Ectodermal cell (in vitro differentiated cells): ENCODE data around the gene IFT20.
A peak's percentile ranks its signal among the peaks of the same experiment; 100 is the strongest.

ENCODE experiments used
- H3K27ac ChIP-seq: 2 replicates; pipeline ENCODE4 v1.7.0; 2013; ENCODE audit warnings: mild to moderate bottlenecking, low read depth, low read length; ENCODE audit not compliant: insufficient read depth, poor library complexity, severe bottlenecking
- H3K27me3 ChIP-seq: 2 replicates; pipeline ENCODE4 v1.7.0; 2013; ENCODE audit warnings: mild to moderate bottlenecking, low read length; ENCODE audit not compliant: insufficient read depth, control insufficient read depth, poor library complexity, severe bottlenecking
- H3K36me3 ChIP-seq: one replicate; pipeline ENCODE4 v1.7.0; 2013; ENCODE audit warnings: low read length; ENCODE audit not compliant: control insufficient read depth, insufficient read depth
- H3K4me1 ChIP-seq: one replicate; pipeline ENCODE4 v1.7.0; 2013; ENCODE audit warnings: low read length; ENCODE audit not compliant: control insufficient read depth, insufficient read depth
- H3K4me3 ChIP-seq: 2 replicates; pipeline ENCODE4 v1.7.0; 2013; ENCODE audit warnings: low read depth, low read length, control low read depth; ENCODE audit not compliant: insufficient read depth
- H3K9me3 ChIP-seq: 2 replicates; pipeline ENCODE4 v1.7.0; 2013; ENCODE audit warnings: mild to moderate bottlenecking, low read length, moderate library complexity; ENCODE audit not compliant: control insufficient read depth
- WGBS, 2 experiments: methylation state at CpG; one replicate each; pipeline ENCODE4 v1.1.7; 2013; ENCODE audit warnings: missing lambda C conversion rate in 2 of 2; 5-methylcytosine and 5-hydroxymethylcytosine counted together

IFT20 gene

GRCh38 chr17:28370744-28371103 lies 35.5 kb upstream of the IFT20 start:
- 88 to 96% methylated on average over 1 of the region's 1 CpG for WGBS, 2 experiments
- no peak overlapping the region for H3K4me3 ChIP-seq
- no peaks in the 10 kb centered on the region for H3K9me3 ChIP-seq
- H3K36me3 ChIP-seq, result no peaks in the 10 kb centered on the region
- peaks cover 13% of the 10 kb centered on the region for H3K4me1 ChIP-seq
- H3K27me3 ChIP-seq, result peaks cover 34% of the 10 kb centered on the region
- H3K27ac ChIP-seq, result peak overlapping the region; percentile 56

- peak within 1 kb of the TSS; percentile 56 for H3K27ac ChIP-seq
- peaks cover 34% of the 10 kb centered on the region for H3K27me3 ChIP-seq
- no peaks in the 10 kb centered on the region for H3K9me3 ChIP-seq
- peaks cover 13% of the 10 kb centered on the region for H3K4me1 ChIP-seq
- no peak within 1 kb of the TSS for H3K4me3 ChIP-seq
- H3K36me3 ChIP-seq, result no peaks in the 10 kb centered on the region
- WGBS, 2 experiments, result 50 to 55% methylated on average over 8 of the region's 8 CpGs
Observed at GRCh38 chr17:28370035-28370743, 34.9 kb upstream of the IFT20 start, which contains the start of gene VTN. Gene VTN, minus strand, starts transcription at chr17:28370307. Its CDS starts 104 bp downstream, at chr17:28370203.

- 83 to 87% methylated on average over 10 of the region's 10 CpGs for WGBS, 2 experiments
- no peaks in the 10 kb centered on the region for H3K36me3 ChIP-seq
- peaks cover 13% of the 10 kb centered on the region for H3K4me1 ChIP-seq
- H3K9me3 ChIP-seq, result no peaks in the 10 kb centered on the region
- H3K27ac ChIP-seq, result no peak overlapping the region
- H3K27me3 ChIP-seq, result peaks cover 30% of the 10 kb centered on the region
- no peak overlapping the region for H3K4me3 ChIP-seq
Observed at GRCh38 chr17:28369684-28370034, 34.4 kb upstream of the IFT20 start.

- WGBS, 2 experiments, result 92 to 95% methylated on average over 23 of the region's 23 CpGs
- Histone ChIP-seq H3K27me3 (peaks cover 24% of the 10 kb centered on the region), H3K27ac (no peak overlapping the region), H3K4me1 (peaks cover 13% of the 10 kb centered on the region), H3K4me3 (no peak overlapping the region), H3K9me3 (no peaks in the 10 kb centered on the region), H3K36me3 (no peaks in the 10 kb centered on the region)
Observed at GRCh38 chr17:28368915-28369683, 33.8 kb upstream of the IFT20 start.

- Histone ChIP-seq H3K4me3 (no peak overlapping the region), H3K9me3 (no peaks in the 10 kb centered on the region), H3K36me3 (no peaks in the 10 kb centered on the region), H3K27ac (no peak overlapping the region), H3K27me3 (peaks cover 17% of the 10 kb centered on the region), H3K4me1 (peaks cover 13% of the 10 kb centered on the region)
- 90 to 96% methylated on average over 5 of the region's 5 CpGs for WGBS, 2 experiments
Observed at GRCh38 chr17:28368306-28368831, 33.1 kb upstream of the IFT20 start.

GRCh38 chr17:28367641-28368305 lies 32.5 kb upstream of the IFT20 start:
- H3K27ac ChIP-seq, result no peak overlapping the region
- WGBS, 2 experiments, result 91 to 92% methylated on average over 21 of the region's 21 CpGs

GRCh38 chr17:28366605-28367004 lies 31.3 kb upstream of the IFT20 start:
- H3K9me3 ChIP-seq, result no peaks in the 10 kb centered on the region
- H3K4me1 ChIP-seq, result peaks cover 13% of the 10 kb centered on the region
- no peaks in the 10 kb centered on the region for H3K36me3 ChIP-seq
- no peaks in the 10 kb centered on the region for H3K27me3 ChIP-seq
- H3K4me3 ChIP-seq, result no peak overlapping the region
- WGBS, 2 experiments, result 82% methylated on average over 1 of the region's 1 CpG
- no peak overlapping the region for H3K27ac ChIP-seq

More at GRCh38 chr17:28367641-28368305, 32.5 kb upstream of the IFT20 start:
- Histone ChIP-seq H3K9me3 (no peaks in the 10 kb centered on the region), H3K4me3 (no peak overlapping the region), H3K36me3 (no peaks in the 10 kb centered on the region), H3K27me3 (peaks cover 11% of the 10 kb centered on the region), H3K4me1 (peaks cover 13% of the 10 kb centered on the region)

GRCh38 chr17:28365487-28365886 lies 30.2 kb upstream of the IFT20 start:
- H3K4me3 ChIP-seq, result no peak overlapping the region
- H3K27me3 ChIP-seq, result no peaks in the 10 kb centered on the region
- no peaks in the 10 kb centered on the region for H3K9me3 ChIP-seq
- peaks cover 6% of the 10 kb centered on the region for H3K36me3 ChIP-seq
- H3K4me1 ChIP-seq, result peaks cover 9% of the 10 kb centered on the region
- WGBS, 2 experiments, result 88 to 93% methylated on average over 3 of the region's 3 CpGs
- no peak overlapping the region for H3K27ac ChIP-seq

GRCh38 chr17:28364665-28365363 lies 29.5 kb upstream of the IFT20 start, which contains the start of gene SEBOX:
Gene SEBOX, minus strand, starts transcription at chr17:28365199. Its CDS starts 48 bp downstream, at chr17:28365151.
- H3K27me3 ChIP-seq, result no peaks in the 10 kb centered on the region
- H3K4me3 ChIP-seq, result no peak within 1 kb of the TSS
- no peaks in the 10 kb centered on the region for H3K9me3 ChIP-seq
- H3K36me3 ChIP-seq, result peaks cover 11% of the 10 kb centered on the region
- peaks cover 4% of the 10 kb centered on the region for H3K4me1 ChIP-seq
- H3K27ac ChIP-seq, result no peak within 1 kb of the TSS
- WGBS, 2 experiments, result 90 to 92% methylated on average over 12 to 13 of the region's 13 CpGs
